NCI-H1436 treated with DMSO at 0.1 percent for 48 hours (cell line): Measurements from ENCODE around the gene CXorf51B.
"Not testable (repeated sequence)": the region's sequence is repeated elsewhere in the genome, so short reads cannot be mapped to it uniquely, and the experiment has no call there.

Experiments
- DNase-seq: peaks from one replicate; lab custom pipeline; 2025; lab: John Stamatoyannopoulos, UW

The CXorf51B gene

GRCh38 chrX:146809471-146809870 is at the start of gene CXorf51B:
Gene CXorf51B (plus strand): TSS chrX:146809771. CDS start chrX:146809792, 21 bp downstream.
- DNase-seq: not testable (repeated sequence)

- DNase-seq: not testable (repeated sequence)
These were observed 5.1 kb downstream of the CXorf51B start, which contains the start of gene CXorf51A for GRCh38 chrX:146814644-146815043. Gene CXorf51A (minus strand): TSS chrX:146814744. CDS start chrX:146814723, 21 bp downstream.

DNA sequence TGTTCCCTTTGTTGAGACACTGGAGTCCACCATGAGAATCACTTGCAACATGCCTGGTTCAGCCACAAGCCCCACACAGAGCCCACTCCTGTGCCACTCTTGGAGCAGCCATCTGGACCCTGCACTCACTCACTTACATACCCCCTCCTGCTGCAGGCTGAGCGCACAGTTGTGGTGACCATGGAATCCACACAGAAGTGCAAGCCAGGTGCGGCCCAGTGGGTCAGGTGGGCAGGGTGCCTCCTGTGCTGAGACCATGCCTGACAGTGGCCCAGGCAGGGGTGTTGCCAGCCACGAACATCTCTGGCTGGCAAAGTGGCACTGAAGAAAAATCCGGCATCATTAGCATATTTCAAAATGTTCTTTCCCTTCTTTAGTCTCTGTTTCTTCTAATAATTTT is 22.4 kb downstream of the CXorf51B start:
- no peak for DNase-seq

DNA sequence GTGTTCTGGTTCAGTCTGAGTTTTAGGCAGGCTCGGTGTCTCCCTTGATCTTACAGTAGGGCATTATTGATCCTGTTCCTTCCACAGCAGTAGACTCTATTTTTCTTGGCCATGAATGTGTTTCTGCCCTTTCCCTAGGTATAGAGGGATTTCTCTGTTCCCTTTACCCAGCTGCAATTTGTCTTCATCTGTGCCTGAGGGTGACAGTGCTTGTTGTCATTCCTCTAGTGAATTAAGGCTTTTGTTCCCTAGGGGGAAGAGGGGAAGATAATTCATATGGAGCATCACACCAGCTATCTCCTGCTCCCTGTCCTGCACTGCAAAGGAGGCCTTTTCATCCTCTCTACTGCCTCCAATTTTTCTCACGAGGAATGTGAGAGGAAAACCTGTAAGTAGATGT is 44.7 kb downstream of the CXorf51B start:
- DNase-seq: no peak
